ENCODE measurements around the gene CABLES2.
"Not testable (repeated sequence)": the region's sequence is repeated elsewhere in the genome, so short reads cannot be mapped to it uniquely, and the experiment has no call there.

CABLES2 gene

DNA sequence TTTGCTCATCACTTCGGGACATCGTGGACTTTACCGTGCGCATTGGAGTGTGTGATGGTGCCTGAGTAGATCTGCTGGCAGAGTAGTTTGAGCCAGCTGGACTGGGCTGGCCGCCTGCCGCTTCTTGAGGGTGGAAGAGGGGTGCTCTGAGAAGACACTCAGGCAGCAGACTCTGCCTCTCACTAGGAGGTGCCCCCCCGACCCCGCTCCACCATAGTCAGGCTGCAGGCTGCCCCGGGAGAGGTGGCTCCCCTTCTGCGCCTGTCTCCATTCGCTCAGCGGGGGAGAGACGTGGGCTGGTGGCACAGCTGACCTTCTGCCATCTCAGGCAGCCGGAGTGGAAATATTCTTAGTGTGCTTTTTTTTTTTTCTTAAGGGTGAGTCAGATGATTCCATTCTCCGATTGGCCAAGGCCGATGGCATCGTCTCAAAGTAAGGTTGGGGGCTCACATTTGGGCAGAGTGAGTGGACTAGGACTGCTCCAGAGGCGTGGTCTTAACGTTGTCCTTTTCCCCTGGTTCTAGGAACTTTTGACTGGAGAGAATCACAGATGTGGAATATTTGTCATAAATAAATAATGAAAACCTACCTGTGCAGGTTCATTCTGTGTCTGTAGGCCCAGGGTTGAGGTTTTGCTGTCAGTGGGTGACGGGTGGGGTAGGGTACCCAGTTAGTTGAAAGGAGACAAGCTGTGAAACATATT, 19.0 kb downstream of the CABLES2 start:
- DNase-seq: no peak

DNA sequence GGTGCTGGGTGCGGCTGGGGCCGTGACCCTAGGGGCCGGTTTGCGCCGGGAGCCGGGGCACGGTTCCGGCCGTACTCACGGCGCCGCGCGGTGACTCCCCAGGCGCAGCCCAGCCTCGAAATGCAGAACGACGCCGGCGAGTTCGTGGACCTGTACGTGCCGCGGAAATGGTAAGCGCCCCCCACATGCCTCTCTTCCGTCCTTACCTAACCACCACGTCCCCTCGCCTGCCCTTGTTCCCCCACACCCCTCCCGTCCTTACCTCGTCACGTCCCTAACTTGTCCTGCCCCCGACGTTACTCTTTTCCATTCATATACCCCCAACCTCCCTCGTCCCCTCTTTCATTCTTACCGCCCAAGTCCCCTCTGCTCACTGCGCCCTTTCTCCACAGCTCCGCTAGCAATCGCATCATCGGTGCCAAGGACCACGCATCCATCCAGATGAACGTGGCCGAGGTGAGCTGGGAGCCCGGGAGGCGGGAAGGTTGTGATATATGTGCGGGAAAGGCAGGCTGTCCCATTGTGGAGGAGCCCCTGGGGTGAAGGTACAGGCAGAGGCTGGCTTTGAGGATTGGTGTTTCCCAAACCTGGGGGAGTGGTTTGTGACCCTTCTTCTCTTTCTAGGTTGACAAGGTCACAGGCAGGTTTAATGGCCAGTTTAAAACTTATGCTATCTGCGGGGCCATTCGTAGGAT, 19.7 kb downstream of the CABLES2 start:
- DNase-seq: no peak

DNA sequence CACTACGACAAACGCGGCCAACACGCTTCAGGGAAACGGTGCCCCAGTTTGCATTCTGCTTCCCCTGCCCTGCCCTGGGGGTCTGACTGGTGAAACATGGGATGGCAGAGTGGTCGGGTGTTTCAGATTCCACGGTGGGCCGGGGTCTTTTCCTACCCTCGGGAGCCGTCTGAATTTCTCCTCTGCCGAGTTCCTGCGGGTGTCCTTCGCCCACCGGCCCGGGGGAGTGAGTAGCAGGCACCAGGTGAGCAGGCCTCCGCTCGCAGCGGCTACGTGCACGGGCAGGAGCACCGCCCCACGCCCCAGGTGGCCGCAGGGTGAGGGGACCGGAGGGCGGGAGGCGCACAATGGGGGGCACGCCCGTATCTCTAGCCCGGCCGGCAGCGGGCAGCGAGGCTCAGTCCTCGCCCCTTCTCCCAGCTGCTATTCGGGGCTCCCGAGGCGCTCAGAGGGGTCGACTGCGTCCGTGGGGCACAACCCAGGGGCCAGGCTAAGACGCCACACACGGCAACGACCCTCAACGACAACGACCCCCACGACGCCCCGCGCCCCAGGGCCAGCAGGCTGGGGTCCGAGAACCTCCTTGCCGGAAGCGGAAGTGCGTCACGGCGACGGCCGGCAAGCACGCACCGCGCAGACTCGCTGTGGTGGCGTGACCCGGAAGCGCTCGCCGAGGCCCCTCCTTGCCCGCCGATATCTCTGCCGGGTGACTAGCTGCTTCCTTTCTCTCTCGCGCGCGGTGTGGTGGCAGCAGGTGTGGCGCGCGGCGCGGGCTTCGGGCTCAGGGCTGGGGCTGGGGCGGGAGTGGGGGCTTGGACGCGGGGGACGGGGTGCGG, 20.5 kb downstream of the CABLES2 start, which contains the start of gene RPS21:
TSS of gene RPS21 (plus strand) at position 721 of the 836 bp plus-strand sequence. CDS start 236 bp downstream, outside the sequence.
- DNase-seq: peak; percentile 96

DNA sequence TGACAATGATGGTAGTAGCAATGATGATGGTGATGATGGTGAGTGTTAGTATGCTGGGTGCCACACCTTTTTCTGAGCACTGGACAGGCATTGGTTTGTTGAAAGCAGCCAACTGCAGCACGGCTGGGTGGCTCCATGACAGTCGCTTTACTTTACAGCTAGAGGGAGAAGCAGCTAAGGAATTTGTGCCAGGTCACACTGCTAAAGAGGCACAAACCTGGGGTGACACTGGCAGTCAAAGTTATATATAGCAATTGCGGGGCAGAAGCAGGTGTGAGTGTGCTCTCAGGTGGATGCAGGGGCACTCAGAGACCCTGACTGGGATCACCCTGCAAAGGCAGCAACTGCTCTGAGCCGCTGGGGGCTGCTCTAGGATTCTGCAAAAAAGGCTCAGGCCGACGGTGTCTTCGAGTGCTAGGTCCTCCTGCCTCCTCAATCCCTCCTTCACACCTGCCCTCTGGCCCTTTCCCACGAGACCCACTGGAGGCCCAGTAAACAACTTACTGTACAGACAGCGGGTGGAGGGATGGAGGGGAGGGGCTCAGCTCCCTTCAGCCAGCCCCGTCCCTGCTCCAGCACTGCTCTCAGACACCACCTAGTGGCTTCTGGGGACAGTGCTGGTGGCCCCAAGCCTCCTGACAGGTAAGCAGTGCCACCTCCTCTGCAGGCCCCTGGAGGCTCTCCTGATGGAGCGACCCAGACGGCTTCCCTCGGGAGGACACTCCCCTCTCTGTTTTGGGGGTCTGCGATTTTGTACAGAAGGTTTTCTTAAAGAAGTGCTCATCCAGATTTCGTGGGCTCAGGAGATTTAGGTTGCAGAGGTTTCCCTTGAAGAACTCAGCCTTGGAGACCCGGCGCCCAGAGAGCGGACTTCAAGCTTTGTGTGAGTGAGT, 24.5 kb downstream of the CABLES2 start:
- DNase-seq: peak; percentile 87

DNA sequence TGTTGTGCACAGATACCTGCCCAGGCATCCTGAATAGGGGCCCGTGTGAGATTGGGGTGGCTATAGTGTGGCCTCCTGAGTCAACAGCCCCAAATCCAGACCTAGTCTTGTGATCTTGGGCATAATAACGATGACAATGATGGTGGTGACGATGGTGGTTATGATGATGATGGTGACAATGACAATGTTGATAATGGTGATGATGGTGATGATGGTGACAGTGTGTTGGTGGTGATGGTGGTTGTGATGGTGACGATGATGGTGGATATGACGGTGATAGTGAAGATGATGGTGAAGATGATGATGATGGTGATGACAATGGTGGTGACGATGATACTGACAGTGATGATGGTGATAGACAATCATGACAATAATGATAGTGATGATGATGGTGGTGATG, 25.2 kb downstream of the CABLES2 start:
- no peak for DNase-seq

DNA sequence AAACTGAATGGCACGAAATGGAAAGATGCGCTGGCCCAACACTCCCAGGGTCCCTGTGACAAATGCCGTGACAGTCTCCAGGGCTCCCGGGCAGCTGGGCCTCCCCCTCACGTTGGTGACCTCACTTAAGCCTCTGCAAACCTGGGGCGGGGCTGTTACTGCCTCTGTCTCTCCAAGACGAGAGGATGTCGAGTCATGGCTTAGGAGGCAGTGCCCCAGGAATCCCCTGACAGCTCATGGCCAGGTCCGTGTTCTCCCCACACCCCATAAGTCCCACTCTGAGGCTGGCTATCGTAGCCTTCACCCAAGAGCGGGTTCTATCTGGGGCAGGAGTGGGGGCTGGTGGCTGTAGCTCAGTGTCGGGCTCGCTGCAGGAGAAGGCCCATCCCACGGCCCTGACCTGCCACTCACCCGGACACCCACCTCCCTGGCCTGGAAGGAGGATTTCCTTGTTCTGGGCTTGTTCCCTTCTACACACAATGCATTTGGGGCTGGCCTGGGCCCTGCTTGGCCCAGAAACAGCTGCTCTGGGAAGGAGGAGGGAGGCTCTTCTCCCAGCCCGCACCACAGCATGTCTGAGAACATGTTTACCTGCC, 25.8 kb downstream of the CABLES2 start:
- no peak for DNase-seq

DNA sequence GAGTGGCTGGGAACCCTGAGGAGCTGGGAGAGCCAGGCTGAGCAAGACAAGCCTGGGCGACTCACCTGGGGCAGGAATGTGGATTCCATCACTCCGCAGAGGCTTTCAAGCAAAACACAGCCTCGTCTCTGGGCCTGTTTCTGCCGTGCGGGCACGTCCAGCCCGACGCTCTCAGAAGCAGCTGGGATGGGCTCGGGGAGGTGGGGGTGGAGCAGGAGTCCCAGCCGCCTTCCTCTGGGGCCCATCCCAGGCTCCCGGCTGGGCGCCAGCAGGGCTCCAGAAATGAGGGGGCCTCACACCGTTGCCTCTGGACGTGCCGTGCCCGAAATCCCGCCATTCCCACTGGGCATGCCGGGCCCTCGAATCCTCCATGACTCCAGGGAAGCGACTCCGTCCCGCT, 28.9 kb downstream of the CABLES2 start:
- DNase-seq: no peak

DNA sequence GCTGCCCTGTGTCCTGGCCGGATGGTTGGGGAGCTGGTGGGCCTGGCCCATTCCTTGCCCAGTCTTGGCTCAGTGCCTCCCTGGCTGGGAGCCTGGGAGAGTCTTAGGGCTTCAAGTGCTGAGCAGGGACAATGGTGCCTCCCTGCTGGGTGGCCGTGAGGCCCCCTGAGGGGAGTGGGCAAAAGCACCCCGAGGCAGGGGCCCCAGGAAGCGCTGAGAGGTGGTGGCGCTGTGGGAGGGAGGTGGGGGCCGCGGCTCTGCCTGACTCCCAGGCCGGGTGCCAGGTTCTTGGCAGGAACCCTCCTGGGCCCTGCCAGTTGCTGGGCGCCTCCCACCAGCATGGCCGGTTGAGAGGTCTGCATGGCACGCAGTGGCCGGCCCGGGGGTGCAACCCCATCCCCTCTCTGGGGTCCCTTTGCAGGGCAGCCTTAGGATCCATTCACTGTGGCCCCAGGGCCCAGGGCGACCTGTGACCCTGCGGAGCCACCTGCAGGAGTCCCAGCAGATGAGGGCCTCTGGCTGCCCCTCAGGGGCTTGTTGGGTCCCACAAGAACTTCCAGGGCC, 29.4 kb downstream of the CABLES2 start:
- no peak for DNase-seq

DNA sequence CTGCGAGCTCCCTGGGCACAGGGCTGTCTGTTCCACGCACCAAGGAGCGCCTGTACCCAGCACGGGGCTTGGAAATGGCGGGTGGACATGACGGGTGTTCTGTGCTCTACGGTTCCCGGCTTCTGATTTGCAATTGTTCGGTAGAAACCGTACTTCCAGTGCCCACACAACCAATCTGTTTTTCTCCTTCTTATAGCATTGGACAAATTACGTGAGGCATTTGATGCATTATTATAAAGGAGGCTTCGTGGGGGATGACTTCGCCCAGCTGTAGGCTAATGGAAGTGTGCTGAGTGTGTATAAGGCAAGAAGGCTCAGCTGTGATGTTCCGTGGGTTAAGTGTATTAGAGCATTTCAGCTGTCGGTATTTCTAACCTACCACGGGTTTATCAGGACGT, 30.0 kb downstream of the CABLES2 start:
- no peak for DNase-seq

DNA sequence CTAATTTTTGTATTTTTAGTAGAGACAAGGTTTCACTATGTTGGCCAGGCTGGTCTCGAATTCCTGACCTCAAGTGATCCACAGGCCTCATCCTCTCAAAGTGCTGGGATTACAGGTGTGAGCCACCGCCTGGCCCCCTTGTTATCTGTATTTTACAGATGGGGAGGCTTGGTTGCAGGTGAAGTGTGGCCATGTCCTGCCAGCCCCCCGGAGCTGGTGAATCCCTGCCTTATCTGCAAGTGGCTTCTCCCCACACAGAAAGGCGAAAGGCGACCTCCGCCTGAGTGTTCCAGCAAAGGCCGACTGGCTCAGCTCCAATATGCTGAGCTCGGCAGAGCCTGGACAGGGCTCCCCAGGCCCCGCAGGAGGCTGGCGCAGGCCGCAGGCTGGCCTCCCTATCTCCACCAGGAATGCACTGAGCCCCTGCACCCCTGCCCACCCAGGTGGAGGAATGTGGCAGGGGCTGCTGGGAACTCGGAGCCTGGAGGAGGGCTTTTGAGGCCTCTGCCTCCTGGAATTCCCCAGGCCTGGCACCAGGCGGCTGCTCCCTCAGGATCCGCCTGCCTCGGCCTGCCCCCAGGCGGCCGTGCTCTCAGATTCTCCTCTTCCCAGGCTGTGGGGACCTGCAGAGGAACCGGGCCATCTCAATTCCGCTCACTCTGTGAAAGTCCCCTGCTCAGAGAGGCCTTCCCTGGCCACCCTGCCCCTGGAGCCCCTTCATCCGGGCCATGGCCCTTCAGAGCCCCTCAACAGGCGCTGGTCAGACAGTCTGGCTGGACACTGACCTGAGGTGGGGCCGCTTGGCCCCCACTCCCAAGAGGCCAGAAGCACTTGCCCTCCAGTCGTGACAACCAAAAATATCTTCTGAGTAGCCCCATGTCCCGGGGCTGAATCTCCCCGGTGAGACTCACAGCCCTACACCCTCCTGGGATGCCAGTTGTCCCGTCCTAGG, 30.7 kb downstream of the CABLES2 start:
- DNase-seq: no peak

DNA sequence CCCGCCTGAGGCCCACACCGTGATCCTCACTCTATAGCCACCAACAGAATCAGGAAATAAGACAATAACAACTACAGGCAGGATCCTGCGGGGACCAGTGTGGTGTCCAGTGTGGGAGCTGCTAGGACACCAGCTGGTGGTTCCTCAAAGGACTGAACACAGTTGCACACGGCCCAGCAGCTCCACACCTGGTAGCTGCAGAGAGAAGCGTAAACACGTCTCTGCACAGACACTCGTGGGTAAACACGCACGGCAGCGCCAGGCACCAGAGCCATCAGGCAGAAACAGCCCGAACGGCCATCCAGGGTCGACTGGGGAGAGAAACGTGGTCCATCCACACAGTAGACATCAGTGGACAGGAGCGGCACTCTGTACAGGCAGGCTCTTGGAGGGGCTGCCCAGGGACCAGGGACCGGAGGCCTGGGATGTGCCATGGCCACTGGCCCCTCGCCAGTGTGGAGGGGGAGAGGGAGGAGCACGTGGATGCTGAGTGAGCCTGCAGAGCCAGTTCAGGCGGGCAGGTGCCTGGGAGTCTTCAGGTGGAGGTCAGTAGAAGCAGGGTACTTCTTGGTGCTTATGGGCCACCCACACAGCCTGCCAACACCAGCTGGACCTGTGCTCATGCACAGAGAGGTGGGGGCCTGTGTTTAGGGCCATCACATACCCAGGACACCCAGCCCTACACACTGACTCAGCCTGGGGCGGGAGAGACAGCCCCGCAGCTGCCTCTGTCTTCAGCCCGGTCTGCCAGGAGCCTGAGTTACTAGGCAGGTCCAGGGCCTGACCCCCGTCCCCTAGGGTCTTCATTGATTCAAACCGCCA, 32.5 kb downstream of the CABLES2 start:
- no peak for DNase-seq

DNA sequence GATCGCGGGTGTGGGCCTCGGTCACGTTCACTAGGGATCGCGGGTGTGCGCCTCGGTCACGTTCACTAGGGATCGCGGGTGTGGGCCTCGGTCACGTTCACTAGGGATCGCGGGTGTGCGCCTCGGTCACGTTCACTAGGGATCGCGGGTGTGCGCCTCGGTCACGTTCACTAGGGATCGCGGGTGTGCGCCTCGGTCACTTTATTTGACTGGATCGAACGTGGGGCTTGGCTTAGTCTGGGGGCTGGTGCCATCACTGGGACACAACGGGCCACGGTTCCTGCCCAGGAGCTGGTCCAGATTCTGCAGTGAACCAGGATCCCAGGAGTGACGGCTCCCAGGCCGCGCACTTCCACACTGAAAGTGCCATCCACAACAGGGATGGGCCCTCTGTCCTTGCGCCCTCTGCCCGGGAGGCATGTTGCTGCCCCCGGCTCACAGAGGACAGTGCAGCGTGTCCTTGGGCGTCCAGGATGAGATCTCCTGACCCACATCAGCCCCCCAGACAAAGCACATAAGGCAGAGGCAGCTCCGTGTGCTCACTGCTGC, 33.4 kb downstream of the CABLES2 start:
- DNase-seq: not testable (repeated sequence)

DNA sequence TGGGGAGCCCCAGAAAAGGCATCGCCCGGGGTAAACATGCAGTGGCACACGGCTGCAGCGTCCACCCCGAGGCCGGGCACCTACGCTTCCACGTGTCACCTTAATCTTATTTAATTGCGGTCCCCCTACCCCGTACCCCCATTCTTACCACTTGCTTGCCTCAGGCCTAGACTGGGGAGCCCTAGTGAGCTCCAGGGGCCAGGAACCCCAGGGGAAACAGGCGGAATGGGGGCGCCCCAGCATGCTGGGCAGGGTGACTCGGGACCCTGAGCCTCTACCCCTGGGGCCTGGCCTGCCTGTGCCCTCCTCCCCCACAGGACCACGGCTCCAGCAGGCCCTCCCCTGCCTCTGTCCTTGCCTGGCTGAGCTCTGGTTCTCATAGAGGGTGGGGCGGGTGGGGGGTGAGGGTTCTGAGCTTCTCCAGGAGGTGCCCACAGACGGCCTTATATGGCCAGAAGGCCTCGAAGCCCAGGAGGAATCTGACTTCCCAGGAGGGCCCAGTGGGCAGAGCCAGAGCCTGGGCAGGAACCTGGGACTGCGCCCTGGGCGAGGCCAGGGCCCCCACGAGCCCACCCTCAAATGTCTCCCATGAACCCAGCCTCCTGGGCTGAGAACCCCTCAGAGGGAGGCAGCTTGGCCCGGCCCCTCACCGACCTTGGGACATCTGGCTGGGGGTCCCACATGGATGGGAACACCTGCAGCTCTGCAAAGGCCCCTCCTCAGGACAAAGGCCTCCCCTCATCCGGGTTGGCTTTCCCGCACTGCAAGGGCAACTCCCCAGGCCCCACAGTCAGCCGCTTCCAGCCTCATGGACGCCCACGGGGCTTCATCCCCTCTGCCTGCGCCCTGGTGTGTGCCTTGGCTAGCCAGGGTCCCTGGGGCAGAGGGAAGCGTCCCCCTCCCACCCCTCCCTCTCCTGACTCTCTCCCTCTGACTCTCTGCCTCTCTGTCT, 34.8 kb downstream of the CABLES2 start:
- no peak for DNase-seq

DNA sequence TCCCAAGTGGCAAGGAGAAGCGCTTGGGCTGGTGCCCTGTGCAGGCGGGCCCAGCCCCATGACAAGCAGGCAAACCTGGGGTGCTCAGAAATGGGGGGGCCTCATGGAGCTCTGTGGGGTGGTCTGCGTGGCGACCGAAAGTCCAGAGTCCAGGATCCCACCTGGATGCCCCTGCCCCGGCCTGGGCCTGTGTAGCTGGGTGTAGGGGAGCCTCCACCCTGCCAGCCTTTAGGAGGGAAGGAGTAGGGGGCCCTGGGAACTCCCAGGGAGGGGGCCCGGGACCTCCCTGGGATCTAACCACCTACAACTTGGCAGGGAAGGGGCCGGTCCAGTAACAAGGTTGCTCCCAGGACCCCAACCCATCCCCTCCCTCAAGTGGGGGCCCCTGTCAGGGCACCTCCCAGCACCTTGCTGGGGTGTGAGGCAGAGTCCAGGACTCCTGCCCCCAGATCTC, 35.5 kb downstream of the CABLES2 start:
- no peak for DNase-seq

DNA sequence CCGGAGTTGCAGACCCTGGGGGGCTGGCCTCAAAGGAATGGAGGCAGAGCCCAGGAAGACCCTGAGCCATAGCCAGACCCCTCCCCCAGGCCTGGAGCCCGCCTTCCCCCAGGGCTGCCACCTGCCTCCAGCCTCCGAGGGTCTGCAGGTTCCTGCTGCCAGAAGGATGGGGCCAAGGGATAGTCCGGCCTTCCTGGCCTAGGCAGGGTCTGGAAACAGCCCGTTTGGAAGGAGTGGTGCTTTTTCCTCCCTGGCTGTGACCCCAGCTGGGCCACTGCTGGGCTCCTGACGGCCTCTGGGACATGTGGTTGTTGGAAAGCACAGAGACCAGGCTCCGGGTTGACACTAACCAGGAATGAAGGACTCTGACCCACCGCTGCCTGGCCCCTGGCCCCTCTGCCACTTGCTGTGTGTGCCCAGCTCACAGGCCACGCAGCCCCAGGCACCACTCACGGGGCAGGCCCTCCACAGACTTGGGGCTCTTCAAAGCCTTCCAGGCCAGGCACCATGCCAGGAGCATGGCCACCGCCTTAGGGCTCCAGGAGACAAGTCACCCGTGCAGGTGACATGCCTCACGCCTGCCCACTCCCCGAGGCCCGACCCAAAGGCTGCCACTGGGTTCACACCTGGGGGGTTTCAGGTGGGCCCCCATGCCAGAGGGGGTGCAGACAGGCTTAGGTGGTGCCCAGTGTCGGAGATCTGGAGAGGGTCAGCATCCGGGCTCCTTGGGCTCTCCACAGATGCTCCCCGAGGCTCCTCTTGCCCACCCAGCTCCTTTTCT, 36.1 kb downstream of the CABLES2 start:
- DNase-seq: peak; percentile 47

DNA sequence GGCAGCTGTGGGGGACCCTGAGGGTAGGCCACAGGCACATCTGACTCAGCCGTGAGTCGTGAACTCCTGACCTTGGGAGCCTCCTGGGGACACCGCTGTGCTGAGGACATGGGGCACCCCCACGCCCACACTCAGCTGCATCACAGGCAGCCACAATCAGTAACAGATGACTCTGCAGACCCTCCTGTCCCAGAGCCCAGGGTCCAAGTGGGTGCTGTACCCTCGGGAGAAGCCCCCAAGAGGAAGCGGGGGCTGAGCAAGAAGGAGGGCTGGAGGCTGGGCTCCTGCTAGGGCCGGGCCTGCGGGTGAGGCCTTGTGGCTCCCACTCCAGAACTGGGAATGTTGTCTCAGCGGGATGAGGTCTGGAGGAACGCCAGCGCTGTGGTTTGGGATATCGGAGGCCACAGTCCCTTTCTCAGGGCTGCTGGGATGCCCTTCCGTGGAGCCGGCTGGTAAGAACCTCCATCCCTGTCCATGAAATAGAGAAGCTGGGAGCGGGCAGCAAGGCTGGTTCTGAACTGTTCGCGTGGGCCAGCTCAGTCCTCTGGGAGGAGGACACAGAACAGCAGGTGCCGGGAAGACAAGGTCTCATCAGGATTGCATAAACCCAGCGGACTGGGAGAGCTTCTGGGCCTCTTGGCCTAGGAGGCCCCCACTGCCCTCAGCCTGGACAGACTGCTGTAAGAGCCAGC, 36.8 kb downstream of the CABLES2 start:
- peak; percentile 49 for DNase-seq

DNA sequence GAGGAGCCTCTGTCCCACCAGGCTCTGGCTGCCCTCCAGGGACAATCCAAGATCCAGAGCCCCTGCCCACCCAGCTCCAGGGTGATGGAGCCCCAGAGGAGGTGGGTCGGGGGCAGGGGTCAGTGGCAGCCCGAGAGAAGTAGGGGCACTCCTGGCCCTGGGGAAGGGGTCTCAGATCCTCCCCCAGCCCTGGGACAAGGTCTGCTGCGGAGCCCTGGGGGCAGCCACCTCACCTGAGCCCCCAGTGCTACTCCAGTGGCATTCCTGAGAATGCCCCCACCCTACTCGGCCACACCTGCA, 37.3 kb downstream of the CABLES2 start:
- no peak for DNase-seq

Data from RPMI8226 (cell line).